A375 (cell line): Measurements from ENCODE around the gene CLRN2. TPM values are rescaled to one million over a fixed set of nuclear protein-coding genes. Genes with fewer than 3 reads are reported as not detected.

Experiments used
- total RNA-seq: library from RNA; depleted of rRNA; stranded (reverse); fragments of >200 nt; shearing (Covaris generic); gene quantifications from 2 replicates; pipeline ENCODE4 v1.2.3, GENCODE V29; 2014; rRNA removed

CLRN2 gene
- total RNA-seq: not detected in 2 replicates

DNA sequence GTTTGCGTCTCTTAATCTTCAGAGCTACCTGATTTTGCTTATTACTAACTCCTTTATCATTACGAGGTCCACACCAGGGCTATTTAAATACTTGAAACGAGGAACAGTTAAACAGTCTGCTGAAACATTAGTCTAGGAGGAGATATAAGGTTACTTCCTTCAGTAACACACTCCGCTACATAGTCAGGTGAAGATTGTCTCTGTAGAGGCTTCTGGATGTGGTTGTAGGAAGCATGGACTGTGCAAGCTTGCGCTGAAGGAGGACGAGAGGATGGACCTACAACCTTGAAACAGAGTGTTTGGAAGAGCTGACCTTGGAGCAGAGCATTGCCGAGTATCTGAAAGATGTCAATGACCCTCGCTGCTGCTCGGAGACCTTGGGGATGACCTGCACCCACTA lies at the start of gene CLRN2:
TSS of gene CLRN2 (plus strand) at position 301 of the 400 bp plus-strand sequence. CDS start 102 bp downstream, outside the sequence.

DNA sequence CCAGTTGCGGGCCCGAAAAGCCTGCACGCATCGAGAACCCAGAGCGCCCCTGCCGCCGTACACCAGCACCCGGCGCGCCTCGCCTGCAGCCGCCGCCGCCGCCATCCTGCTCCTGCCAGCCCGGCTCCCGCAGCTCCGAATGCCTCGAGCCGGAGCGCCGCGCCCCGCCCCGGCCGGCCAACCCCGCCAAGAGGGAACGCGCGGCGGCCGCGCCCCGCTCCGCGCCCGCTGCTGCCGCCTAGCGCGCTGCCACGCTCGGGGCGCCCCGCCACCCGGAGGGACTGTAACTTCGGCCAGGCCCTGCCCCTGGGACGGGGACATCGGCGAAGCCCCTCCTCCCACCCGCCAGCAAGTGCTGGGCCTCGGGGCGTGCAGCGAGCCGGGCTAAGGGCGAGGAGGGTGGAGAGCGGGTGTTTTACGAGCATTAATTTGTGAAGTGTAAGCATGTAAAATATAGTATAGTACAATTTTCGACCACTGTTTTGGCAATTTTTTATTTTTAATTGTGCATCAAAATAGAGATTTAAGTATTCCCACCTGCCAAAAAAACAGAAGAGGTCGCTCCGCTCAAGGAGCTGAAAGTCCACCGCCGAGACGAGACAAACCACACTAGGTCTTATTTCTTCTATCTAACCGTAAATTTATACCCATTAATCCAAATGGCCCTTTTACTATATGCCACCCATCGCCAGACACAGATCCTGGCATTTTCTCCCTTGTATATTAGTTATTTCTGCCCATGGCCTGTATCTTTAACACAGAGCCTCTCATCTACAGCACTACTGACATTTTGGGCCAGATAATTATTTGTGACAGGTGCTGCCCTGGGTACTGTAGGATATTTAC lies 2.8 kb upstream of the CLRN2 start, which contains the start of gene QDPR:
TSS of gene QDPR (minus strand) at position 141 of the 846 bp plus-strand sequence. CDS start at position 105, 36 bp downstream.

Other genes with a start within 250 kb of the CLRN2 start
- 28.5 and 30.9 TPM in 2 replicates for gene QDPR, start 3.1 kb upstream of the CLRN2 start, total RNA-seq
- 63.7 and 88.0 TPM in 2 replicates for gene LAP3, start 62.0 kb downstream of the CLRN2 start, total RNA-seq
- gene MED28, start 99.5 kb downstream of the CLRN2 start, total RNA-seq: 7.4 and 10.4 TPM in 2 replicates